ENCODE results near the gene PDYN.

GRCh38 chr20:1930165-1930564 is 63.7 kb downstream of the PDYN start:
- TF ChIP-seq CTCF (IDR thresholded peaks at IDR 0.05) (no peak), ZFX (IDR thresholded peaks at IDR 0.05; ENCODE audit: borderline replicate concordance) (no peak)
